Measurements from ENCODE around the gene NSD1.

Gene NSD1

DNA sequence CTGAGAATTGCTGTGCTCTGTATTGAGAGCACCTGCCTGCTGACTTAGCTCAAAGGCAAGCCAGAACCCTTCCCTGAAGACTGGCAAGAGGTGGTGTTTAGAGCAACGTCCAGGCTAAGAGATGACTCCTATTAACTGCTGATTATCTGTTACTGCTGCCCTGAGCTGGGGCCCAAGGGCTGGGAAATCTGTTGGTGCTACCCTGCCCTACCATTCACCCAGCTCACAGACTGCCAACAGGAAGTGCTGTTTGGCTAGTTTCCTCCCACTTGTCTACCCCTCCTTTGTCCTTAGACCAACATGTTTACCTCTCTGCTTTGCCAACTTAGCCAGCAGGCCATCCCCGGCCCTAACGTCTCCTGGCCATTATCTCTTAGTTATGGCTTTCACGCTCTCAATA, 163.0 kb downstream of the NSD1 start:
- no peak for TF ChIP-seq CTCF (IDR thresholded peaks at IDR 0.05; ENCODE audit: low read depth, low read length)
- no peak for DNase-seq (ENCODE audit: low read depth in 2 of 2)

DNA sequence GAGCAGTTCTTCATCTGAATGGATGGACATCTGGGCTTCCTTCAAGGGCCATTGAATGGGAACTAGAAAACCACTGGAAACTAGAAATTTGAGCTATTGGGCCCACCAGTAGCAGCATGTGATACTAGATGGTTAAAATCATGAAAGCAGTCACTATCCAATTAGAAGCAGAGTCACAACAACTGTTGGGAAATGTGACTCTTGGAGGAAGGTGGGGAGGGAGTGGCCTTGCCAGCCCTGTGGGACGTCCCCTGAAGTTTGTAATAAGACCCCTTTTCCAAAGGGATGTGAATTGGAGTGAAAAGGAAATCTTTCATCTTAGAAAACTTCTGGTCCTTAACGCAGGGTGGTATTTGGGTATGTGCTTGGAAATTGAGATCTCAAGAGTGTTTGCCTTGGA, 164.3 kb downstream of the NSD1 start:
- no peak for TF ChIP-seq CTCF (IDR thresholded peaks at IDR 0.05; ENCODE audit: low read depth, low read length)
- DNase-seq (ENCODE audit: low read depth in 2 of 2): no peak

More for the DNA sequence above, 163.0 kb downstream of the NSD1 start:
- H3K4me3 ChIP-seq (replicated peaks in 1 of 2; ENCODE audit: low read depth in 2 of 2, low read length in 2 of 2): no peak overlapping the region

DNA sequence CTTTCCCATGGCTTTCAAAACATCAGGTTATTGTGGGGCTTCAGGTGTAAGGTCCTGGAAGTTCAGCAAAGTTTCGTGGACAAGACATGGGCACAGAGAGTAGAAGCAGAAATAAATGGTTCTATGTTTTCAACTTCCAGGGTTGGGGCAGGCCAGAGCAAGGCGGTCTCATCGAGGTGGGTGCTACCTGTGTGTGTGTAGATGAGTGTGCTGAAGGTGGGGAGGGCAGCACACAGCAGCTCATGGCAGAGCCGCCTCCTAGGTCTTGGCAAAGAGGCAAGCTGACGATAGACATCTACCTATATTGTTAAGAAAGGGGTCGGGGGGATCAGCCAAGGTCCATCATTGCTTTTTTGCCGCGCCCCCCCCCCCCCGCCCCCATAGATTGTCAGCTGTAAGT, 166.1 kb downstream of the NSD1 start:
- H3K4me3 ChIP-seq (replicated peaks in 1 of 2; ENCODE audit: low read depth in 2 of 2, low read length in 2 of 2): no peak overlapping the region
- TF ChIP-seq CTCF (IDR thresholded peaks at IDR 0.05; ENCODE audit: low read depth, low read length): no peak
- no peak for DNase-seq (ENCODE audit: low read depth in 2 of 2)

More for the DNA sequence above, 164.3 kb downstream of the NSD1 start:
- H3K4me3 ChIP-seq (replicated peaks in 1 of 2; ENCODE audit: low read depth in 2 of 2, low read length in 2 of 2): no peak overlapping the region

DNA sequence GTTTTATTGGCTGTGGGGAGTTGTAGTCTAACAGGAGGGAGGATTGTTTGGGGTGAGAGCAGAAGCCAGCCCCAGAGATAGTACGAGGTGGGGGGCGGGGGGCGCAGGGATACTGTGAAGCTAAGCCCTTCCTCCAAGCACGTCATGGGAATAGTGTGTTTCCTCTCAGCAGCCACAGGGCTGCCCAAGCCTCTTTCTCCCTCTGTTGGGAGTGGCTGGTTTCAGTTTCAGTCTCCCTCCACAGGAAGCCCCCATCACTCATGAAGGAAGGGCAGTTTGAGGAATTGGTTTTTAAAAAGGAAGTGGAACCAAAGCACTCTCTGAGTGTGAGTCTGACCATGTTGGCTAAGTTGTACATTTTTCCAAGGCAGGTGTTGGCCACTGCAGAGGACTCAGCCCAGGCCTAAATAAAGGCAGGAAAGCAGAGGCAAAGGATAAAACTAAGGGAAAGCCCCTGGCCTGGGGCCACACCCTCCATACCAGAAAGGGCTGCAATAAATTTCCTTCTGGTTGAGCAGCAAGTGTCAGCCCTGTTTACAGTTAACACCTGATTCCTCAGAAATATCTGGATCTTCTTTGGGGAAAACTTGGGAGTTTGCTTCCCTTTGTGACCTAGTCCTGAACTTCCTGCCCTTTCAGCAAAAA, 166.8 kb downstream of the NSD1 start:
- H3K4me3 ChIP-seq (replicated peaks in 1 of 2; ENCODE audit: low read depth in 2 of 2, low read length in 2 of 2): no peak overlapping the region
- TF ChIP-seq CTCF (IDR thresholded peaks at IDR 0.05; ENCODE audit: low read depth, low read length): peak; percentile 21
- DNase-seq (ENCODE audit: low read depth in 2 of 2): peak; percentile 67 to 79

- no peak for DNase-seq (ENCODE audit: low read depth in 2 of 2)
- no peak for TF ChIP-seq CTCF (IDR thresholded peaks at IDR 0.05; ENCODE audit: low read depth, low read length)
- H3K4me3 ChIP-seq (replicated peaks in 1 of 2; ENCODE audit: low read depth in 2 of 2, low read length in 2 of 2): no peak overlapping the region
Measured at GRCh38 chr5:177300951-177301350, 167.4 kb downstream of the NSD1 start.

- no peak for DNase-seq (ENCODE audit: low read depth in 2 of 2)
- H3K4me3 ChIP-seq (replicated peaks in 1 of 2; ENCODE audit: low read depth in 2 of 2, low read length in 2 of 2): no peak overlapping the region
- no peak for TF ChIP-seq CTCF (IDR thresholded peaks at IDR 0.05; ENCODE audit: low read depth, low read length)
Measured at GRCh38 chr5:177301503-177302165, 168.1 kb downstream of the NSD1 start.
